ENCODE data around the gene LRCH1.

LRCH1 gene

GRCh38 chr13:46609726-46610125, 56.8 kb downstream of the LRCH1 start:
- TF ChIP-seq CTCF (IDR thresholded peaks at IDR 0.05; ENCODE audit: insufficient read depth, low read depth, low read length, missing control alignments) = no peak
- H3K4me3 ChIP-seq (ENCODE audit: low read length) = no peak overlapping the region
- no peak for DNase-seq (ENCODE audit: low read depth)

GRCh38 chr13:46612267-46612666, 59.3 kb downstream of the LRCH1 start:
- TF ChIP-seq CTCF (IDR thresholded peaks at IDR 0.05; ENCODE audit: insufficient read depth, low read depth, low read length, missing control alignments) = no peak
- no peak overlapping the region for H3K4me3 ChIP-seq (ENCODE audit: low read length)
- no peak for DNase-seq (ENCODE audit: low read depth)

- DNase-seq (ENCODE audit: low read depth) = no peak
- H3K4me3 ChIP-seq (ENCODE audit: low read length) = no peak overlapping the region
- no peak for TF ChIP-seq CTCF (IDR thresholded peaks at IDR 0.05; ENCODE audit: insufficient read depth, low read depth, low read length, missing control alignments)
These were observed 60.6 kb downstream of the LRCH1 start for GRCh38 chr13:46613409-46614049.

GRCh38 chr13:46614582-46614981, 61.6 kb downstream of the LRCH1 start:
- peak; percentile 58 for DNase-seq (ENCODE audit: low read depth)
- no peak overlapping the region for H3K4me3 ChIP-seq (ENCODE audit: low read length)
- TF ChIP-seq CTCF (IDR thresholded peaks at IDR 0.05; ENCODE audit: insufficient read depth, low read depth, low read length, missing control alignments) = peak; percentile 35

- no peak for DNase-seq (ENCODE audit: low read depth)
- H3K4me3 ChIP-seq (ENCODE audit: low read length) = no peak overlapping the region
- TF ChIP-seq CTCF (IDR thresholded peaks at IDR 0.05; ENCODE audit: insufficient read depth, low read depth, low read length, missing control alignments) = no peak
These were observed 63.0 kb downstream of the LRCH1 start for GRCh38 chr13:46615888-46616531.

GRCh38 chr13:46617229-46617721, 64.3 kb downstream of the LRCH1 start:
- no peak overlapping the region for H3K4me3 ChIP-seq (ENCODE audit: low read length)
- no peak for TF ChIP-seq CTCF (IDR thresholded peaks at IDR 0.05; ENCODE audit: insufficient read depth, low read depth, low read length, missing control alignments)
- no peak for DNase-seq (ENCODE audit: low read depth)
